ENCODE measurements around the gene CEACAM3. TPM values are rescaled to one million over a fixed set of nuclear protein-coding genes. Genes with fewer than 3 reads are reported as not detected.
"Not testable (repeated sequence)": the region's sequence is repeated elsewhere in the genome, so short reads cannot be mapped to it uniquely, and the experiment has no call there.

Gene CEACAM3
- polyA plus RNA-seq (ENCODE audit: insufficient read length in 10 of 10), result under 1 TPM in 2 of 10 donors, not detected in 8; 0.13 to 0.18 TPM
- long read RNA-seq, donor 1, result 0 reads
- long read RNA-seq, donor 2, result 0 reads
- long read RNA-seq, donor 3, result 0 reads
- long read RNA-seq, donor 4, result 0 reads
- long read RNA-seq, donor 5, result 0 reads
- long read RNA-seq, donor 6, result 0 reads
- long read RNA-seq, donor 7, result 0 reads
- long read RNA-seq, donor 8, result 0 reads
- long read RNA-seq, donor 9, result 0 reads

- no peak for DNase-seq
These were observed at the start of gene CEACAM3 for GRCh38 chr19:41796362-41796761. Gene CEACAM3 (plus strand): TSS chr19:41796587. CDS start chr19:41796678, 91 bp downstream.

- DNase-seq, result no peak
These were observed 49.7 kb upstream of the CEACAM3 start for GRCh38 chr19:41746593-41747227.

GRCh38 chr19:41748012-41748411 lies 48.4 kb upstream of the CEACAM3 start:
- DNase-seq, result no peak

- not testable (repeated sequence) for DNase-seq
These were observed 45.9 kb upstream of the CEACAM3 start for GRCh38 chr19:41750248-41751134.

GRCh38 chr19:41753159-41753558 lies 43.2 kb upstream of the CEACAM3 start:
- peak in 2 of 3 donors; percentile 2 to 6 for DNase-seq

GRCh38 chr19:41753936-41754529 lies 42.4 kb upstream of the CEACAM3 start:
- peak in 2 of 3 donors; percentile 8 to 16 for DNase-seq

GRCh38 chr19:41755328-41755913 lies 41.0 kb upstream of the CEACAM3 start, which contains the start of gene CEACAM6:
Gene CEACAM6 (plus strand): TSS chr19:41755530. CDS start chr19:41755639, 109 bp downstream.
- no peak for DNase-seq

GRCh38 chr19:41758846-41759245 lies 37.5 kb upstream of the CEACAM3 start:
- DNase-seq, result no peak

- no peak for DNase-seq
These were observed 29.3 kb upstream of the CEACAM3 start for GRCh38 chr19:41767115-41767514.

GRCh38 chr19:41768105-41768504 lies 28.3 kb upstream of the CEACAM3 start:
- not testable (repeated sequence) for DNase-seq

GRCh38 chr19:41769608-41770007 lies 26.8 kb upstream of the CEACAM3 start:
- no peak for DNase-seq

- no peak for DNase-seq
These were observed 25.0 kb upstream of the CEACAM3 start for GRCh38 chr19:41771410-41771809.

GRCh38 chr19:41774515-41774980 lies 21.8 kb upstream of the CEACAM3 start:
- DNase-seq, result no peak

- no peak for DNase-seq
These were observed 19.7 kb upstream of the CEACAM3 start for GRCh38 chr19:41776700-41777099.

GRCh38 chr19:41783612-41784011 lies 12.8 kb upstream of the CEACAM3 start:
- no peak for DNase-seq

GRCh38 chr19:41784312-41784711 lies 12.1 kb upstream of the CEACAM3 start:
- DNase-seq, result no peak

GRCh38 chr19:41784743-41785142 lies 11.6 kb upstream of the CEACAM3 start:
- no peak for DNase-seq

- DNase-seq, result peak; percentile 16 to 50 (median 34)
These were observed 10.7 kb upstream of the CEACAM3 start for GRCh38 chr19:41785653-41786052.

GRCh38 chr19:41787055-41787454 lies 9.3 kb upstream of the CEACAM3 start:
- DNase-seq, result no peak

GRCh38 chr19:41788518-41788917 lies 7.9 kb upstream of the CEACAM3 start:
- DNase-seq, result not testable (repeated sequence)

- not testable (repeated sequence) for DNase-seq
These were observed 7.3 kb upstream of the CEACAM3 start for GRCh38 chr19:41789053-41789452.

Measured in muscle of back (tissue), 13 donors.